GM12878 (cell line): ENCODE data around the gene M1AP. TPM values are rescaled to one million over a fixed set of nuclear protein-coding genes. Genes with fewer than 3 reads are reported as not detected.

Source experiments
- ATAC-seq: fragments of 200-7000 bp; cut with Tn5 transposase; 3 replicates; pipeline ENCODE4 v1.9.1; 2020; ENCODE audit warnings: mild to moderate bottlenecking, moderate library complexity
- BruUV-seq: library from RNA; stranded (reverse); fragments of 400-500 nt; replicated peaks from 2 replicates; lab custom pipeline; 2021; lab: Mats Ljungman, UMichigan
- CTCF ChIA-PET: fragments of 300-600 bp; sonication (Branson Sonifier 250); formaldehyde crosslinking; extraction: SDS; loops from one replicate; lab custom pipeline; 2021; ENCODE audit warnings: inconsistent platforms; lab: Yijun Ruan, JAX
- POLR2A ChIA-PET: fragments of 350-600 bp; formaldehyde crosslinking; extraction: SDS; loops from one replicate; lab custom pipeline; 2021; ENCODE audit warnings: inconsistent platforms; lab: Charles Lee
- RAD21 ChIA-PET: fragments of 300-600 bp; sonication (Branson Sonifier 250); formaldehyde crosslinking; loops from one replicate; lab custom pipeline; 2023; ENCODE audit warnings: antibody characterized with exemption; ENCODE audit not compliant: unreplicated experiment; lab: Charles Lee
- SMC1A ChIA-PET: fragments of 300-600 bp; sonication (Branson Sonifier 250); formaldehyde crosslinking; loops from one replicate; lab custom pipeline; 2023; ENCODE audit not compliant: unreplicated experiment, uncharacterized antibody; lab: Charles Lee
- DNase-seq: peaks from one replicate; pipeline ENCODE4 v3.0.0-alpha.2; 2011; ENCODE audit warnings: low read depth, low spot score
- FAIRE-seq: peaks from 3 replicates; lab custom pipeline; 2011; peaks lifted over from hg19 to GRCh38; lab: Jason Lieb, UNC
- H2AFZ ChIP-seq: 2 replicates; pipeline ENCODE4 v1.6.0; 2011; ENCODE audit warnings: low read depth, low read length, control low read depth; ENCODE audit not compliant: control insufficient read depth
- H3K27ac ChIP-seq: 2 replicates; pipeline ENCODE4 v1.5.1; 2011; ENCODE audit warnings: control low read depth; ENCODE audit not compliant: control insufficient read depth, insufficient read depth
- H3K27me3 ChIP-seq, 2 experiments: replicated peaks in 1 of 2; 2 replicates each; pipeline versions ENCODE4 v1.6.0 to v1.6.1; 2011; ENCODE audit warnings: low read length in 1 of 2; ENCODE audit not compliant: control insufficient read depth in 2 of 2, insufficient read depth in 2 of 2
- H3K36me3 ChIP-seq, 2 experiments: 2 replicates each; pipeline ENCODE4 v1.5.1; 2011; ENCODE audit warnings: low read length in 1 of 2; ENCODE audit not compliant: control insufficient read depth in 2 of 2, insufficient read depth in 2 of 2
- H3K4me1 ChIP-seq: 2 replicates; pipeline ENCODE4 v1.6.1; 2011; ENCODE audit warnings: mild to moderate bottlenecking, low read length, moderate library complexity, mixed read lengths; ENCODE audit not compliant: control insufficient read depth, insufficient read depth
- H3K4me2 ChIP-seq: 2 replicates; pipeline ENCODE4 v1.6.0; 2011; ENCODE audit warnings: control low read depth; ENCODE audit not compliant: control insufficient read depth, insufficient read depth
- H3K4me3 ChIP-seq: fragments of 200-600 bp; sonication (generic); 2 replicates; pipeline ENCODE4 v1.5.1; 2016
- H3K79me2 ChIP-seq: 2 replicates; pipeline ENCODE4 v1.6.0; 2011; ENCODE audit warnings: low read length; ENCODE audit not compliant: control insufficient read depth, insufficient read depth
- H3K9ac ChIP-seq: 2 replicates; pipeline ENCODE4 v1.8.0; 2011; ENCODE audit warnings: low read length, control low read depth, mixed read lengths; ENCODE audit not compliant: control insufficient read depth, insufficient read depth
- H3K9me3 ChIP-seq: replicated peaks from 3 replicates; pipeline ENCODE4 v1.5.1; 2011; ENCODE audit warnings: mild to moderate bottlenecking, low read length; ENCODE audit not compliant: control insufficient read depth, insufficient read depth
- H4K20me1 ChIP-seq: 2 replicates; pipeline ENCODE4 v1.6.0; 2011; ENCODE audit not compliant: control insufficient read depth, insufficient read depth
- IKZF2 ChIP-seq, 2 experiments: fragments of 450-650 bp; IDR thresholded peaks; 2 replicates each; pipeline ENCODE4 v1.6.1; 2017; ENCODE audit warnings: mild to moderate bottlenecking in 2 of 2, moderate library complexity in 2 of 2
- MTA3 ChIP-seq: IDR thresholded peaks from 2 replicates; pipeline ENCODE4 v1.6.1; 2012; ENCODE audit warnings: low read length, inconsistent platforms, borderline replicate concordance
- NFYB ChIP-seq: IDR thresholded peaks from 2 replicates; pipeline ENCODE4 v1.6.1; 2011; ENCODE audit warnings: low read depth, mild to moderate bottlenecking, low read length, improper control_type of control experiment, moderate library complexity; ENCODE audit not compliant: insufficient read depth
- RFX5 ChIP-seq: IDR thresholded peaks from 2 replicates; pipeline ENCODE4 v1.6.1; 2011; ENCODE audit warnings: low read depth, low read length, improper control_type of control experiment
- SMC3 ChIP-seq: IDR thresholded peaks from 2 replicates; pipeline ENCODE4 v1.6.1; 2011; ENCODE audit warnings: low read length, improper control_type of control experiment, borderline replicate concordance
- TARDBP ChIP-seq: IDR thresholded peaks from 2 replicates; pipeline ENCODE4 v1.6.1; 2016; ENCODE audit warnings: borderline replicate concordance
- WRNIP1 ChIP-seq: IDR thresholded peaks from 2 replicates; pipeline ENCODE4 v1.6.1; 2011; ENCODE audit warnings: low read depth, low read length, improper control_type of control experiment, borderline replicate concordance
- ZNF24 ChIP-seq: fragments of 450-650 bp; IDR thresholded peaks from 2 replicates; pipeline ENCODE4 v1.6.1; 2017; ENCODE audit warnings: antibody characterized with exemption, mild to moderate bottlenecking
- WGBS: methylation state at CpG from one replicate; pipeline ENCODE4 v1.1.6; 2016; ENCODE audit warnings: low lambda C conversion rate; ENCODE audit not compliant: insufficient replicate concordance, insufficient coverage; ENCODE audit errors: missing lambda C conversion rate; 5-methylcytosine and 5-hydroxymethylcytosine counted together
- in situ Hi-C: fragments of 300-500 bp; cut with MboI; formaldehyde crosslinking; loops from 9 replicates; pipeline ENCODE4 v1.14.3; 2018; ENCODE audit warnings: mixed read lengths
- intact Hi-C: fragments of 100-400 bp; cut with micrococcal nuclease; formaldehyde crosslinking; loops from one replicate; pipeline ENCODE4 v1.14.2; 2022; ENCODE audit not compliant: unreplicated experiment
- polyA plus RNA-seq, 11 experiments: library from polyadenylated mRNA; depleted of rRNA in 4 of 11; unstranded in 6 of 11; stranded (reverse) in 5 of 11; fragments of >200 nt; fragmentation: Nextera tagmentation in 4 of 11; fragmentation: Illumina TruSeq in 1 of 11; extraction: Ambion mirVana in 4 of 11; extraction: Trizol in 1 of 11; gene quantifications; 1 replicate in 1 of 11; 2 replicates in 10 of 11; pipeline versions ENCODE4 v1.2.1 to v1.2.3, GENCODE V29; 2011 to 2016; ENCODE audit warnings: inconsistent platforms in 2 of 11, missing spikeins in 2 of 11, low read depth in 1 of 11
- total RNA-seq, 4 experiments: library from RNA; depleted of rRNA in 3 of 4; stranded (reverse); fragments of >200 nt in 3 of 4; fragmentation: Illumina TruSeq in 1 of 4; extraction: Trizol in 1 of 4; gene quantifications; 2 replicates each; pipeline versions ENCODE4 v1.2.1 to v1.2.3, GENCODE V29; 2013 to 2021
- TF ChIP-seq, protein P1 (sequence below): fragments of 450-650 bp; conservative IDR thresholded peaks from 2 replicates; pipeline ENCODE4 v1.6.1; 2017; ENCODE audit warnings: mild to moderate bottlenecking, moderate library complexity
- TF ChIP-seq, protein P2 (sequence below), 3 experiments: IDR thresholded peaks in 2 of 3; conservative IDR thresholded peaks in 1 of 3; 2 replicates each; pipeline ENCODE4 v1.5.1; 2011; ENCODE audit warnings: low read depth in 3 of 3, low read length in 3 of 3, mild to moderate bottlenecking in 3 of 3, control low read depth in 2 of 3, moderate library complexity in 2 of 3, inconsistent platforms in 1 of 3, mixed read lengths in 1 of 3; ENCODE audit not compliant: control insufficient read depth in 2 of 3, insufficient read depth in 1 of 3; ENCODE audit errors: extremely low read depth in 1 of 3
- TF ChIP-seq, protein P3 (sequence below): IDR thresholded peaks from 2 replicates; pipeline ENCODE4 v1.6.1; 2012; ENCODE audit warnings: low read length, inconsistent platforms
- TF ChIP-seq, protein P4 (sequence below): fragments of 450-650 bp; IDR thresholded peaks from 2 replicates; pipeline ENCODE4 v1.6.1; 2017; ENCODE audit warnings: mild to moderate bottlenecking
- TF ChIP-seq, protein P5 (sequence below): fragments of 450-650 bp; IDR thresholded peaks from 2 replicates; pipeline ENCODE4 v1.6.1; 2016; ENCODE audit warnings: mild to moderate bottlenecking

M1AP gene
- total and polyA plus RNA-seq, 10 of the 15 experiments (the other 5 are each of a cell fraction or from before 2014, with no cell fraction given), result 0.04 to 0.32 (median 0.16) TPM; not detected in 4

DNA sequence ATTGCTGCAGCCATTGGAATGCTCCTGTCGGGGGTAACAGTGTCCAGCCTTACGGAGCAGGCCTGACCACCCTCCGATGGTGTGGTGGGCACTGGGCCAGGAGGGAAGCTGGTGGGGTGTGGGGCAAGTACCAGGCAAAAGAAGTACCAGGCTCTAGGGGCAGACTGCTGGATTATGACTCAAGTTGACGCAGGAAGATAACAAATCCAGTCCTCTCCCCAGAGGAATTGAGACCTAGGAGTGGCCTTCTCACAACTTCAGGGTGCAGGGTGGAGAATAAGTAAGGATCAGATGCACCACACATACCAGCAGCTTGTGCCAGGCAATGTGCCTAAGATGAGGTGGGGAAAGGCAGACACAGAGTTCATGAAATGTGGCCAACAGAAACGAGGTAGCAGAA, 43.8 kb upstream of the M1AP start (continued):
- TF ChIP-seq, protein P1, sequence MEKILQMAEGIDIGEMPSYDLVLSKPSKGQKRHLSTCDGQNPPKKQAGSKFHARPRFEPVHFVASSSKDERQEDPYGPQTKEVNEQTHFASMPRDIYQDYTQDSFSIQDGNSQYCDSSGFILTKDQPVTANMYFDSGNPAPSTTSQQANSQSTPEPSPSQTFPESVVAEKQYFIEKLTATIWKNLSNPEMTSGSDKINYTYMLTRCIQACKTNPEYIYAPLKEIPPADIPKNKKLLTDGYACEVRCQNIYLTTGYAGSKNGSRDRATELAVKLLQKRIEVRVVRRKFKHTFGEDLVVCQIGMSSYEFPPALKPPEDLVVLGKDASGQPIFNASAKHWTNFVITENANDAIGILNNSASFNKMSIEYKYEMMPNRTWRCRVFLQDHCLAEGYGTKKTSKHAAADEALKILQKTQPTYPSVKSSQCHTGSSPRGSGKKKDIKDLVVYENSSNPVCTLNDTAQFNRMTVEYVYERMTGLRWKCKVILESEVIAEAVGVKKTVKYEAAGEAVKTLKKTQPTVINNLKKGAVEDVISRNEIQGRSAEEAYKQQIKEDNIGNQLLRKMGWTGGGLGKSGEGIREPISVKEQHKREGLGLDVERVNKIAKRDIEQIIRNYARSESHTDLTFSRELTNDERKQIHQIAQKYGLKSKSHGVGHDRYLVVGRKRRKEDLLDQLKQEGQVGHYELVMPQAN, result no peak

DNA sequence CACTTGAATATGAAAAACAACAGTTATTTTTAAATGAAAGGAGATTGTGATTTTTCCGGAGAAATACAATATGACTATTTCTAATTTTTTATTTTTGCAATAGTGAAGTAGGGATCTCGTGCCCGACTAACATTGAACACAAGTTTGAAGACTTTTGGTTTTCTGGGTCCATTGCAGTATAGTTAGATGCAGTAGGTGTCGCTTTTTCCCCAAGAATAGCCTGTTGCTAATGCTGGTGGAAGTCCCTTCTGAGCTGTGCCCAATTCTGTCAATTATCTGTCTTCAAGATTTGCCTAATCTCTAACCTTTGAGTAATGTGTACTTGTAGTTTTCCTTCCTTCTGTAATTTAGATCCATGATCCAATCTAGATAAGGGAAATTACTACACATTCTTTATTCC, 42.4 kb upstream of the M1AP start:
- CTCF ChIA-PET, result interaction anchor here (0.7 to 3.0 kb wide), 21 partner anchors 9 to 938 kb away, joined by 3 to 29 read pairs (median 4); no protein-coding TSS in a partner anchor
- Histone ChIP-seq H3K9me3 (no peaks in the 10 kb centered on the region), H3K4me3 (no peak overlapping the region), H2AFZ (no peak overlapping the region), H3K36me3 (no peaks in the 10 kb centered on the region), H4K20me1 (no peaks in the 10 kb centered on the region), H3K79me2 (no peaks in the 10 kb centered on the region), H3K4me2 (no peak overlapping the region), H3K27me3 (peaks cover 0 to 2% of the 10 kb centered on the region in 2 experiments; a peak in 1 of 4 replicates), H3K27ac (no peak overlapping the region), H3K4me1 (no peaks in the 10 kb centered on the region), H3K9ac (no peak overlapping the region)
- POLR2A ChIA-PET, result no interaction called here
- FAIRE-seq (peak; percentile 98), ATAC-seq (peak; percentile 95), DNase-seq (peak; percentile 28)
- no TSS peak for BruUV-seq
- in situ Hi-C loops, result loop anchor here (10.0 kb wide), 1 partner anchor 914 kb away; no protein-coding TSS in a partner anchor
- RAD21 ChIA-PET, result interaction anchor here (1.1 to 2.0 kb wide), 5 partner anchors 24 to 937 kb away, joined by 3 to 12 read pairs (median 5); no protein-coding TSS in a partner anchor
- SMC1A ChIA-PET, result interaction anchor here (0.6 to 2.2 kb wide), 13 partner anchors 12 to 923 kb away, joined by 3 to 7 read pairs (median 3); partner anchors contain the start of gene SEMA4F
- 0% methylated on average over 4 of the region's 4 CpGs for WGBS
- intact Hi-C loops, result loop anchor here (1.0 to 10.0 kb wide), 2 partner anchors 186 to 934 kb away; no protein-coding TSS in a partner anchor
- TF ChIP-seq MTA3, result no peak
- no peak for TF ChIP-seq IKZF2 (IDR thresholded peaks at IDR 0.05)
- TF ChIP-seq, protein P2, sequence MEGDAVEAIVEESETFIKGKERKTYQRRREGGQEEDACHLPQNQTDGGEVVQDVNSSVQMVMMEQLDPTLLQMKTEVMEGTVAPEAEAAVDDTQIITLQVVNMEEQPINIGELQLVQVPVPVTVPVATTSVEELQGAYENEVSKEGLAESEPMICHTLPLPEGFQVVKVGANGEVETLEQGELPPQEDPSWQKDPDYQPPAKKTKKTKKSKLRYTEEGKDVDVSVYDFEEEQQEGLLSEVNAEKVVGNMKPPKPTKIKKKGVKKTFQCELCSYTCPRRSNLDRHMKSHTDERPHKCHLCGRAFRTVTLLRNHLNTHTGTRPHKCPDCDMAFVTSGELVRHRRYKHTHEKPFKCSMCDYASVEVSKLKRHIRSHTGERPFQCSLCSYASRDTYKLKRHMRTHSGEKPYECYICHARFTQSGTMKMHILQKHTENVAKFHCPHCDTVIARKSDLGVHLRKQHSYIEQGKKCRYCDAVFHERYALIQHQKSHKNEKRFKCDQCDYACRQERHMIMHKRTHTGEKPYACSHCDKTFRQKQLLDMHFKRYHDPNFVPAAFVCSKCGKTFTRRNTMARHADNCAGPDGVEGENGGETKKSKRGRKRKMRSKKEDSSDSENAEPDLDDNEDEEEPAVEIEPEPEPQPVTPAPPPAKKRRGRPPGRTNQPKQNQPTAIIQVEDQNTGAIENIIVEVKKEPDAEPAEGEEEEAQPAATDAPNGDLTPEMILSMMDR (IDR thresholded peaks at IDR 0.05 in 2 of 3, conservative IDR thresholded peaks at IDR 0.05 in 1 of 3; ENCODE audit: control insufficient read depth in 2 of 3, extremely low read depth in 1 of 3, insufficient read depth in 1 of 3, low read depth in 3 of 3, low read length in 3 of 3), result peak; percentile 71 to 92 (median 72)
- TF ChIP-seq NFYB, result no peak
- no peak for TF ChIP-seq TARDBP
- no peak for TF ChIP-seq WRNIP1
- peak; percentile 69; the same call in 1 of the 2 replicates for TF ChIP-seq SMC3
- TF ChIP-seq ZNF24, result no peak
- TF ChIP-seq RFX5, result no peak
- TF ChIP-seq, protein P3, sequence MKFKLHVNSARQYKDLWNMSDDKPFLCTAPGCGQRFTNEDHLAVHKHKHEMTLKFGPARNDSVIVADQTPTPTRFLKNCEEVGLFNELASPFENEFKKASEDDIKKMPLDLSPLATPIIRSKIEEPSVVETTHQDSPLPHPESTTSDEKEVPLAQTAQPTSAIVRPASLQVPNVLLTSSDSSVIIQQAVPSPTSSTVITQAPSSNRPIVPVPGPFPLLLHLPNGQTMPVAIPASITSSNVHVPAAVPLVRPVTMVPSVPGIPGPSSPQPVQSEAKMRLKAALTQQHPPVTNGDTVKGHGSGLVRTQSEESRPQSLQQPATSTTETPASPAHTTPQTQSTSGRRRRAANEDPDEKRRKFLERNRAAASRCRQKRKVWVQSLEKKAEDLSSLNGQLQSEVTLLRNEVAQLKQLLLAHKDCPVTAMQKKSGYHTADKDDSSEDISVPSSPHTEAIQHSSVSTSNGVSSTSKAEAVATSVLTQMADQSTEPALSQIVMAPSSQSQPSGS, result no peak
- TF ChIP-seq, protein P4, sequence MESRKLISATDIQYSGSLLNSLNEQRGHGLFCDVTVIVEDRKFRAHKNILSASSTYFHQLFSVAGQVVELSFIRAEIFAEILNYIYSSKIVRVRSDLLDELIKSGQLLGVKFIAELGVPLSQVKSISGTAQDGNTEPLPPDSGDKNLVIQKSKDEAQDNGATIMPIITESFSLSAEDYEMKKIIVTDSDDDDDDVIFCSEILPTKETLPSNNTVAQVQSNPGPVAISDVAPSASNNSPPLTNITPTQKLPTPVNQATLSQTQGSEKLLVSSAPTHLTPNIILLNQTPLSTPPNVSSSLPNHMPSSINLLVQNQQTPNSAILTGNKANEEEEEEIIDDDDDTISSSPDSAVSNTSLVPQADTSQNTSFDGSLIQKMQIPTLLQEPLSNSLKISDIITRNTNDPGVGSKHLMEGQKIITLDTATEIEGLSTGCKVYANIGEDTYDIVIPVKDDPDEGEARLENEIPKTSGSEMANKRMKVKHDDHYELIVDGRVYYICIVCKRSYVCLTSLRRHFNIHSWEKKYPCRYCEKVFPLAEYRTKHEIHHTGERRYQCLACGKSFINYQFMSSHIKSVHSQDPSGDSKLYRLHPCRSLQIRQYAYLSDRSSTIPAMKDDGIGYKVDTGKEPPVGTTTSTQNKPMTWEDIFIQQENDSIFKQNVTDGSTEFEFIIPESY, result no peak
- TF ChIP-seq, protein P5, sequence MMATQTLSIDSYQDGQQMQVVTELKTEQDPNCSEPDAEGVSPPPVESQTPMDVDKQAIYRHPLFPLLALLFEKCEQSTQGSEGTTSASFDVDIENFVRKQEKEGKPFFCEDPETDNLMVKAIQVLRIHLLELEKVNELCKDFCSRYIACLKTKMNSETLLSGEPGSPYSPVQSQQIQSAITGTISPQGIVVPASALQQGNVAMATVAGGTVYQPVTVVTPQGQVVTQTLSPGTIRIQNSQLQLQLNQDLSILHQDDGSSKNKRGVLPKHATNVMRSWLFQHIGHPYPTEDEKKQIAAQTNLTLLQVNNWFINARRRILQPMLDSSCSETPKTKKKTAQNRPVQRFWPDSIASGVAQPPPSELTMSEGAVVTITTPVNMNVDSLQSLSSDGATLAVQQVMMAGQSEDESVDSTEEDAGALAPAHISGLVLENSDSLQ, result peak; percentile 58; the same call in 1 of the 2 replicates
